Measurements from ENCODE around the gene SCN7A.

DNA sequence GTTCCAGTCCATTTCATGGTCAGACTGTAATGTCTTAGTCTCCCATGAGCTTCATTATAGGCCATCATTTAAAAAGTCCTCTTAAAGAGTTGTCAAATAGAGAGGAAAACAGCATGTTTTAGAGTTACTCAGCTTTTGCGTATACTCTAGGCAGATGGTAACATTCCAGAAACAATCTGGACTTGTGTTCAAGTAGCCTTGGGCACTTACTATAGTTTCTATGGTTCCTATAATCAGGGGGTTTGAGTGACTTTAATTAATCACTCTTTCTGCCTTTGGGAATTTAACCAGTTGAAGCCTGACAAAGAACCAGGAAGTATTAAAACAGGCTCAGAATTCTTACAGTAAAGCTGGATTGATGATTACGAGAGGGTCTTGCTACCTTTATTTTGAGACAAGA, 42.1 kb upstream of the SCN7A start:
- TF ChIP-seq, protein P1, sequence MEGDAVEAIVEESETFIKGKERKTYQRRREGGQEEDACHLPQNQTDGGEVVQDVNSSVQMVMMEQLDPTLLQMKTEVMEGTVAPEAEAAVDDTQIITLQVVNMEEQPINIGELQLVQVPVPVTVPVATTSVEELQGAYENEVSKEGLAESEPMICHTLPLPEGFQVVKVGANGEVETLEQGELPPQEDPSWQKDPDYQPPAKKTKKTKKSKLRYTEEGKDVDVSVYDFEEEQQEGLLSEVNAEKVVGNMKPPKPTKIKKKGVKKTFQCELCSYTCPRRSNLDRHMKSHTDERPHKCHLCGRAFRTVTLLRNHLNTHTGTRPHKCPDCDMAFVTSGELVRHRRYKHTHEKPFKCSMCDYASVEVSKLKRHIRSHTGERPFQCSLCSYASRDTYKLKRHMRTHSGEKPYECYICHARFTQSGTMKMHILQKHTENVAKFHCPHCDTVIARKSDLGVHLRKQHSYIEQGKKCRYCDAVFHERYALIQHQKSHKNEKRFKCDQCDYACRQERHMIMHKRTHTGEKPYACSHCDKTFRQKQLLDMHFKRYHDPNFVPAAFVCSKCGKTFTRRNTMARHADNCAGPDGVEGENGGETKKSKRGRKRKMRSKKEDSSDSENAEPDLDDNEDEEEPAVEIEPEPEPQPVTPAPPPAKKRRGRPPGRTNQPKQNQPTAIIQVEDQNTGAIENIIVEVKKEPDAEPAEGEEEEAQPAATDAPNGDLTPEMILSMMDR (conservative IDR thresholded peaks at IDR 0.05; ENCODE audit: low read depth, low read length), result no peak
- TF ChIP-seq EZH2 (IDR thresholded peaks at IDR 0.05; ENCODE audit: borderline replicate concordance, low read depth, low read length, poor library complexity, severe bottlenecking), result no peak
